ENCODE measurements around the gene ABCA10.
"Not testable (repeated sequence)": the region's sequence is repeated elsewhere in the genome, so short reads cannot be mapped to it uniquely, and the experiment has no call there.

ABCA10 gene

GRCh38 chr17:69213059-69213813, 15.4 kb downstream of the ABCA10 start:
- no peak overlapping the region for H3K4me3 ChIP-seq (ENCODE audit: low read length)
- TF ChIP-seq CTCF (conservative IDR thresholded peaks at IDR 0.05; ENCODE audit: low read depth, low read length): no peak
- DNase-seq (ENCODE audit: low read depth): no peak

GRCh38 chr17:69208640-69209039, 20.0 kb downstream of the ABCA10 start:
- TF ChIP-seq CTCF (conservative IDR thresholded peaks at IDR 0.05; ENCODE audit: low read depth, low read length): no peak
- no peak for DNase-seq (ENCODE audit: low read depth)
- no peak overlapping the region for H3K4me3 ChIP-seq (ENCODE audit: low read length)

GRCh38 chr17:69207151-69207550, 21.5 kb downstream of the ABCA10 start:
- DNase-seq (ENCODE audit: low read depth): no peak
- no peak for TF ChIP-seq CTCF (conservative IDR thresholded peaks at IDR 0.05; ENCODE audit: low read depth, low read length)
- H3K4me3 ChIP-seq (ENCODE audit: low read length): no peak overlapping the region

- H3K4me3 ChIP-seq (ENCODE audit: low read length): no peak overlapping the region
- DNase-seq (ENCODE audit: low read depth): no peak
- no peak for TF ChIP-seq CTCF (conservative IDR thresholded peaks at IDR 0.05; ENCODE audit: low read depth, low read length)
Measured at GRCh38 chr17:69198238-69198637, 30.4 kb downstream of the ABCA10 start.

GRCh38 chr17:69196105-69196653, 32.4 kb downstream of the ABCA10 start:
- not testable (repeated sequence) for DNase-seq (ENCODE audit: low read depth); H3K4me3 ChIP-seq (ENCODE audit: low read length)

GRCh38 chr17:69192754-69193153, 35.9 kb downstream of the ABCA10 start:
- no peak overlapping the region for H3K4me3 ChIP-seq (ENCODE audit: low read length)
- TF ChIP-seq CTCF (conservative IDR thresholded peaks at IDR 0.05; ENCODE audit: low read depth, low read length): no peak
- no peak for DNase-seq (ENCODE audit: low read depth)

- no peak for TF ChIP-seq CTCF (conservative IDR thresholded peaks at IDR 0.05; ENCODE audit: low read depth, low read length)
Measured at GRCh38 chr17:69188796-69189195, 39.8 kb downstream of the ABCA10 start.

More at GRCh38 chr17:69188796-69189195, 39.8 kb downstream of the ABCA10 start:
- no peak for DNase-seq (ENCODE audit: low read depth)
- no peak overlapping the region for H3K4me3 ChIP-seq (ENCODE audit: low read length)
